ENCODE data around the gene MRPL28.
"Not testable (repeated sequence)": the region's sequence is repeated elsewhere in the genome, so short reads cannot be mapped to it uniquely, and the experiment has no call there.

MRPL28 gene

GRCh38 chr16:363766-364490, 6.4 kb downstream of the MRPL28 start:
- CTCF ChIA-PET: interaction anchor here (2.5 to 6.1 kb wide), 2 partner anchors 135 to 258 kb away, joined by 12 to 52 read pairs; partner anchors contain the start of gene LUC7L
- Mint-ChIP-seq H3K4me1 (peaks cover 6% of the 10 kb centered on the region), H3K4me3 (no peak overlapping the region), H3K27me3 (peaks cover 18% of the 10 kb centered on the region), H3K27ac (no peak overlapping the region), H3K36me3 (peaks cover 9% of the 10 kb centered on the region), H3K9me3 (no peaks in the 10 kb centered on the region)
- no peak for DNase-seq

DNA sequence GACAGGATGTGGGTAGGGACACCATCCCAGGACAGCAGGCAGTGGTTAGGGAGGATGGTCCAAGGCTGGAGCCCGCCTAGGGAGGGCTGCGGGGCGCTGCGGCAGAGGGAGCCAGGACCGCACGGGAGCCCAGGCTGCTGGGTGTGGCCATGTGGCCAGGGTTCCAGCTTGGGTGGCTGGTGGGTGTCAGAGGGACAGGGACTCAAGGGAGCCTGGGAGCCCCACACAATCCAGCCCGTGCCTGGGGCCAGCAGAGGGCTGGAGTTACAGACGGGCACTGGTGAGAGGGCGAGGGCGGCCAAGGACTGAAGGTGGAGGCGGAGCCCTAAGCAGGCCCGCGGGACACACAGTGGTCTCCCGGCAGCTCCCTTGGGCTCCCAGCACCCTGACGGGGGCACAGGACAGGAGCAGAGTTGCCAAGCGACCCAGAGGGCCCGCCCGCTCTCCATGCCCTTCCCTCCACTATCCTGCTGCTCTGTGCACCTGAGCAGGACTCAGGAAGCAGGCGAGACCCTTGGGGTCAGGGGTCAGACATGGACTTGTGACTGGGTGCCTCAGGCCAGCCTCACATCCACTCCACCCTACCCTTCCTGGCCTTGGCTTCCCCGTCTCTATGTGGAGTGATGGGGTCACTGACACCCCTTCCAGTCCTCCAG, 7.1 kb downstream of the MRPL28 start:
- H3K4me1 Mint-ChIP-seq: peaks cover 6% of the 10 kb centered on the region
- peaks cover 18% of the 10 kb centered on the region for H3K27me3 Mint-ChIP-seq
- DNase-seq: no peak
- H3K36me3 Mint-ChIP-seq: peaks cover 8% of the 10 kb centered on the region
- CTCF ChIA-PET: interaction anchor here (2.3 to 6.1 kb wide), 5 partner anchors 134 to 297 kb away, joined by 9 to 52 read pairs (median 12); partner anchors contain the start of gene LUC7L
- H3K4me3 Mint-ChIP-seq: no peak overlapping the region
- no peaks in the 10 kb centered on the region for H3K9me3 Mint-ChIP-seq
- H3K27ac Mint-ChIP-seq: no peak overlapping the region

DNA sequence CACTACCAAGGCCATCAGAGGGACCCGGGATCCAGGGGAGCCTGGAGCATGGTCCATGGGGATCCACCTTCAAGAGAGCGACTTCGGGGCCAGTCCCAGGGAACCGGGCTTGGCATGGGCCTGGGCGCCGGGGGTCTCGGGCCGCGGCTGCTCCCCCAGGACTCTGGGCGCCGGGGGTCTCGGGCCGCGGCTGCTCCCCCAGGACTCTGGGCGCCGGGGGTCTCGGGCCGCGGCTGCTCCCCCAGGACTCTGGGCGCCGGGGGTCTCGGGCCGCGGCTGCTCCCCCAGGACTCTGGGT, 7.7 kb downstream of the MRPL28 start:
- not testable (repeated sequence) for H3K9me3 Mint-ChIP-seq, H3K4me3 Mint-ChIP-seq, H3K4me1 Mint-ChIP-seq, H3K27ac Mint-ChIP-seq, H3K36me3 Mint-ChIP-seq, DNase-seq
- CTCF ChIA-PET: interaction anchor here (0.5 to 6.1 kb wide), 18 partner anchors 9 to 299 kb away, joined by 3 to 52 read pairs (median 4); partner anchors contain the start of genes FAM234A, LUC7L and MRPL28
- peaks cover 18% of the 10 kb centered on the region for H3K27me3 Mint-ChIP-seq

DNA sequence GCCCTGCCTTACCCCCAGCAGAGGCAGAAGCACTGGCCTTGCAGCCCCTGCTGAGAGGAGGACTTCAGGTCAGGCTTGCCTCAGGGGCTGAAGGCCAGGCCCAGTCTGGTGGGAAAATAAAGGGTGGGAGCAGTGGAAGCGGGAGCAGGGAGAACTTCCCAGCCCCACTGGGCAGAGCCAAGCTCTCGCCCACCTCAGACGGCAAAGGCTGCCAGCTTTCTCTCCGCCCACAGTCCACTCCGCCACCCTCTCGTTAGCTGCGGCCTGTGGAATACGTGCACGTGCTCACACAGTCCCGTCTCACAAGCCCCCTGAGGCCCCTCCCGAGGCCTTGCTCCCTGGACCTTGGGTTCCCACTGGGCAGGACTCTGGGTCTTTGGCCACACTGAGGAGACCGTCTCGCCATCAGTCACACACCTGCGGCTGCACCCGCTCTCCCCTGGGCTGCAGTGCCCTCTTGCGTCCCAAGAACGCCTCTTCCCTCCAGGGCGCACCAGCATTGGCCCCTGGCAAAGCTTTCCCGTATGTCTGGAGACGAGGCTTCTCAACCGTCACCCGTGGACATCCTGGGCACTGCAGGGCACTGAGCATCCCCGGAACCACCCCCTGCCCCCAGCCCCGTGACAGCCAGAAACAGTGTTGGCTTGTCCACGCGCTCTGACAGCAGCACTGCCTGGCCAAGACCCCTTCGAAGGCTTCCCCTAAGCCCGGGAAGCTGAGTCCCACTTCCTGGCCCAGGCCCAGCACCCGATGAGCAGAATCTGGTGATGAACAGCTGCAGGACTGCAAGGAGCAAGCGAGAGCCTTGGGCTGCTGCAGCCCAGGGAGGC, 8.3 kb downstream of the MRPL28 start:
- peak; percentile 87 for DNase-seq
- H3K9me3 Mint-ChIP-seq: no peaks in the 10 kb centered on the region
- peaks cover 6% of the 10 kb centered on the region for H3K4me1 Mint-ChIP-seq
- CTCF ChIA-PET: interaction anchor here (0.5 to 6.1 kb wide), 22 partner anchors 9 to 298 kb away, joined by 3 to 52 read pairs (median 4); partner anchors contain the start of genes FAM234A, LUC7L and MRPL28
- H3K36me3 Mint-ChIP-seq: peaks cover 5% of the 10 kb centered on the region
- peak overlapping the region; percentile 26 for H3K4me3 Mint-ChIP-seq
- H3K27ac Mint-ChIP-seq: no peak overlapping the region
- H3K27me3 Mint-ChIP-seq: peaks cover 18% of the 10 kb centered on the region

DNA sequence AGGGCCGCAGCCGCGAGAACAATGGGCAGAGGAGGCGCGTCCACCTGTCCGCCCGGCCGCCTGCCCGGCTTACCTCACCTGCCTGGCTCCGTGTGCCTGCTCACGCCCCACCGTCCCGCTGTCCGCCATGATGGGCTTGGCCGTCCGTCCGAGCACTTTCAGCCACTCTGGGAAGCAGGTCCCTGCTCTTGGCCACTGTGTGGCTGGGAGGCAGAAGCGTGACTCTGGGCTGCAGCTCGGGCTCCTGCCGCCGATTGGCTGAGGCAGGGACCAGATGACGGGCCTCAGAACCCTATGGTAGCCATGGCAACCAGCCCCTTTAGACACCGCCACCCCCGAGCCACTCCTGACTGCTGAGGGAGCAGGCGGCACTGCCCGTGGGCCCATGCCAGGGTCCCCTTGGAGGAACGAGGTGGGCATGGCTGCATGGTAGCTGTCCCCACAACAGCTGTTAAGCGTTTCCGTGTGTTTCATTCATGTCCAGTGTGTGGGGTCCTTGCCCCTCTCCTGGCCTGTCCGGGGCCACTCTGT, 8.9 kb downstream of the MRPL28 start:
- CTCF ChIA-PET: interaction anchor here (1.0 to 6.1 kb wide), 12 partner anchors 10 to 297 kb away, joined by 3 to 52 read pairs (median 7); partner anchors contain the start of genes FAM234A, LUC7L and MRPL28
- peaks cover 6% of the 10 kb centered on the region for H3K4me1 Mint-ChIP-seq
- H3K36me3 Mint-ChIP-seq: no peaks in the 10 kb centered on the region
- H3K4me3 Mint-ChIP-seq: no peak overlapping the region
- H3K27ac Mint-ChIP-seq: no peak overlapping the region
- peaks cover 19% of the 10 kb centered on the region for H3K27me3 Mint-ChIP-seq
- DNase-seq: no peak
- H3K9me3 Mint-ChIP-seq: no peaks in the 10 kb centered on the region

DNA sequence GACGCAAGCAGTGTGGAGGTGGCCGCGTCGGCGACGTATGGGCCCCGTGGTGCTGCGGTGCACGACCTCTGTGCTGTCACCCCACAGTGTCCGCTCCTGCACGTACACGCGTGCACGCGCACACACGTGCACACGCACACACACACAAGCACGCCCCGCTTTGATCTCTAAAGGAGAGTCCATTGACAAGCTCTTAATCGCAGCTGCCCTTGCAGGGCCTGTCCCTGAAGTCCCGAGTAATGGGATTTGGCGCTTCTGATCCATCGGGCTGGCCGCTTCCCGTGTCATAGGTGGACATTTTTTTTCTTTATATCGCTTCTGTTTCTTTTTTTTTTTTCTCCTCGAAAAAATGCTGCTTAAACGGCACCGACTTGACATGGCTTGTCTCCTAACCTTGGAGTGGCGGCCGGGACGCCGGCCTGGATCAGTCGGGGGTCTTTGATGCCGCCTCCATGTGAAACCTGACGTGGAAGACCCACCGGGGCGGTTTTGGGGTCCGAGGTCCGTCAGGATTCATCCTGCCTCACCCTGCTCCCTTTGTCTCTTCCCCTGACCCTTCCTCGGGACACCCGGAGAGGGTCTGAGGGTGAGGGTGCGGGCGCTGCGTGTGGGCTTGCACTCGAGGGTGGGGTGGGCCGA, 9.5 kb downstream of the MRPL28 start:
- H3K27ac Mint-ChIP-seq: no peak overlapping the region
- peaks cover 21% of the 10 kb centered on the region for H3K27me3 Mint-ChIP-seq
- no peak overlapping the region for H3K4me3 Mint-ChIP-seq
- H3K36me3 Mint-ChIP-seq: no peaks in the 10 kb centered on the region
- no peaks in the 10 kb centered on the region for H3K9me3 Mint-ChIP-seq
- H3K4me1 Mint-ChIP-seq: peaks cover 6% of the 10 kb centered on the region
- no peak for DNase-seq
- CTCF ChIA-PET: interaction anchor here (1.0 to 6.1 kb wide), 8 partner anchors 132 to 295 kb away, joined by 3 to 52 read pairs (median 10); partner anchors contain the start of gene LUC7L

DNA sequence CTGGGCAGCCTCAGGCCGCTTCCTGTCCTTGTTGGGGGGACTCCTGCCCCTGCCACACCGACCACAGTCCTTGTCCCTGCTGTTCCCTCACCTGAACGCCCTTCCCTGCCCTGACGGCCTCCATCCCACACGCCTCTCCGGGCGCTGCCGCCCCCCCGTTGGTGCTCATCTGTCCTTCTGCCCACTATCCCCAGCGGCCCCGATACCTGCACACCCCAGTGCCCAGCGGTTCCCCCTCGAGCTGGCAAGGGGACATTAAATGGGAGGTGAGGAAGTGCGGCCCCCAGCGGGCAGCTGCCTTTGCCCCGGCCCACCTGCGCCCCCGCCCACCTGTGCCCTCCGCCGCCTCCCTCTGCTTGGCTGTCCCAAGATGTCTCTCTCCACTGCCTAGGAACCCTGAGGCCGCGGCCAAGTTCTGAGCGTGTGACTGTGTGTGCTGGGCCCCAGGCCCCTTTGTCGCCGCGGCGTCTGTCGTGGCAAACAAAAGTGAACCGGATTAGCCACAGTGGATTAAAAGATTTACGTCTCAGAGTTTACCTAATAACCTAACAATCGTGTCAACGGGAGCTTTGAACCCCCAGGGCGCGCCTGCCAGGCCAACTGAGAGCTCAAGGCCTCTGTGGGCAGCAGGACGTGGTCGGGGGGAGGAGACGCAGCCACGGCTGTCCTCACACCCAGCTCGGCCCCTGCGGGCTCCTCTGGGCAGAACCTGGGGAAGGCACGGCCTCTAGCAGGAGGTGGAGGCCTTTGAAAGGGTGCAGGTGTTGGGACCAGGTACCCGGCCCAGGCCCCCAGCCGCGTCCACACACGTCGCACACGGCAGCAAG, 10.3 kb downstream of the MRPL28 start:
- Mint-ChIP-seq H3K27me3 (peaks cover 21% of the 10 kb centered on the region), H3K36me3 (no peaks in the 10 kb centered on the region), H3K9me3 (no peaks in the 10 kb centered on the region), H3K27ac (no peak overlapping the region), H3K4me1 (peaks cover 12% of the 10 kb centered on the region), H3K4me3 (no peak overlapping the region)
- CTCF ChIA-PET: interaction anchor here (1.9 to 6.1 kb wide), 2 partner anchors 178 to 254 kb away, joined by 4 to 52 read pairs; no protein-coding TSS in a partner anchor
- DNase-seq: no peak

GRCh38 chr16:359067-359763, 11.1 kb downstream of the MRPL28 start:
- no peak overlapping the region for H3K4me3 Mint-ChIP-seq
- H3K27ac Mint-ChIP-seq: no peak overlapping the region
- no peak for DNase-seq
- no peaks in the 10 kb centered on the region for H3K9me3 Mint-ChIP-seq
- CTCF ChIA-PET: no interaction called here
- H3K36me3 Mint-ChIP-seq: no peaks in the 10 kb centered on the region
- peaks cover 17% of the 10 kb centered on the region for H3K4me1 Mint-ChIP-seq
- H3K27me3 Mint-ChIP-seq: peaks cover 21% of the 10 kb centered on the region

DNA sequence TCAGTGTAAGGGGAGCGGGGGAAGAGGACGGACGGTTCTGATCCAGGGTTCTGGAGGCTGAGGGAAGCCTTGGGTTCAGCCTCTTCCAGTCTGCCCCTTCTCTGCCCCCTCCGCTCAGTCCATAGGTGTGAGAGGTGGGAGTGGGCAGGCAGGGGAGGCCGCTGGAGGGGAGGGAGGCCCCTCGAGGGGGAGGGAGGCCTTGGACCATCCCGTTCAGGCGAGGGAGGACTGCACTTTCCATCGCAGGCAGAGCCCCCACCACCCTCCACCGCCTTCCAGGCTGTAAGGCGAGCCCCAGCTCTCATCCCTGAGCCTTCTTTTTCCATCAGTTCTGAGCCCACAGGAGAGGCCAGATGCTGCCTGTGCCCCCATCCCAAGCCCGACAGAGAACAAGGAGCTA, 13.6 kb downstream of the MRPL28 start:
- CTCF ChIA-PET: interaction anchor here (1.3 kb wide), 1 partner anchor 260 kb away, joined by 6 read pairs; no protein-coding TSS in a partner anchor
- Mint-ChIP-seq H3K27me3 (peaks cover 5% of the 10 kb centered on the region), H3K9me3 (no peaks in the 10 kb centered on the region), H3K27ac (no peak overlapping the region), H3K4me3 (no peak overlapping the region), H3K36me3 (no peaks in the 10 kb centered on the region), H3K4me1 (peaks cover 21% of the 10 kb centered on the region)
- no peak for DNase-seq

- H3K4me3 Mint-ChIP-seq: peak overlapping the region; percentile 49
- CTCF ChIA-PET: interaction anchor here (1.0 to 1.3 kb wide), 3 partner anchors 120 to 260 kb away, joined by 3 read pairs; partner anchors contain the start of gene FAM234A
- H3K9me3 Mint-ChIP-seq: no peaks in the 10 kb centered on the region
These were observed 15.3 kb downstream of the MRPL28 start for GRCh38 chr16:354971-355461.

GRCh38 chr16:354291-354881, 16.0 kb downstream of the MRPL28 start:
- Mint-ChIP-seq H3K4me3 (peak overlapping the region; percentile 50), H3K4me1 (peaks cover 42% of the 10 kb centered on the region), H3K27me3 (peaks cover 4% of the 10 kb centered on the region), H3K27ac (peak overlapping the region; percentile 67), H3K36me3 (peaks cover 8% of the 10 kb centered on the region), H3K9me3 (no peaks in the 10 kb centered on the region)
- CTCF ChIA-PET: interaction anchor here (1.3 kb wide), 1 partner anchor 259 kb away, joined by 3 read pairs; no protein-coding TSS in a partner anchor
- DNase-seq: no peak

More at GRCh38 chr16:354971-355461, 15.3 kb downstream of the MRPL28 start:
- Mint-ChIP-seq H3K36me3 (peaks cover 6% of the 10 kb centered on the region), H3K27me3 (peaks cover 4% of the 10 kb centered on the region), H3K27ac (peak overlapping the region; percentile 89), H3K4me1 (peaks cover 36% of the 10 kb centered on the region)
- peak; percentile 53 for DNase-seq

All from activated naive CD4-positive, alpha-beta T cell treated with anti-CD3 and anti-CD28 coated beads, Interleukin-2, amount 10 ng/mL, durations not matched to agents 7 days and 5 days (primary cell).